Astrocyte (in vitro differentiated cells and primary cell): ENCODE results near the gene SMC3. TPM values are rescaled to one million over a fixed set of nuclear protein-coding genes. Genes with fewer than 3 reads are reported as not detected.
"Not testable (repeated sequence)": the region's sequence is repeated elsewhere in the genome, so short reads cannot be mapped to it uniquely, and the experiment has no call there.

ENCODE experiments used
- DNase-seq: peaks from one replicate; pipeline ENCODE4 v3.0.0-alpha.2; 2010; ENCODE audit warnings: low read depth
- FAIRE-seq: peaks from 2 replicates; lab custom pipeline; 2011; peaks lifted over from hg19 to GRCh38; lab: Jason Lieb, UNC
- H2AFZ ChIP-seq: 2 replicates; pipeline ENCODE4 v1.6.0; 2012; ENCODE audit warnings: low read depth, low read length, inconsistent platforms
- H3K27ac ChIP-seq: 2 replicates; pipeline ENCODE4 v1.5.1; 2011; ENCODE audit warnings: low read depth, low read length, inconsistent platforms
- H3K27me3 ChIP-seq: 2 replicates; pipeline ENCODE4 v1.6.0; 2011; ENCODE audit warnings: low read length, inconsistent platforms; ENCODE audit not compliant: insufficient read depth
- H3K36me3 ChIP-seq: 2 replicates; pipeline ENCODE4 v1.5.1; 2011; ENCODE audit warnings: low read length, inconsistent platforms; ENCODE audit not compliant: insufficient read depth
- H3K4me1 ChIP-seq: 2 replicates; pipeline ENCODE4 v1.5.1; 2011; ENCODE audit warnings: low read length, inconsistent platforms; ENCODE audit not compliant: insufficient read depth
- H3K4me2 ChIP-seq: 2 replicates; pipeline ENCODE4 v1.6.0; 2012; ENCODE audit warnings: low read length, inconsistent platforms
- H3K4me3 ChIP-seq: 2 replicates; pipeline ENCODE4 v1.5.1; 2011; ENCODE audit warnings: low read depth, mild to moderate bottlenecking, low read length, inconsistent platforms; ENCODE audit not compliant: insufficient read depth
- H3K79me2 ChIP-seq: 2 replicates; pipeline ENCODE4 v1.6.0; 2012; ENCODE audit warnings: mild to moderate bottlenecking, low read length, inconsistent platforms; ENCODE audit not compliant: insufficient read depth
- H3K9ac ChIP-seq: 2 replicates; pipeline ENCODE4 v1.6.0; 2012; ENCODE audit warnings: mild to moderate bottlenecking, low read length, inconsistent platforms
- H3K9me3 ChIP-seq: 2 replicates; pipeline ENCODE4 v1.5.1; 2012; ENCODE audit warnings: low read depth, mild to moderate bottlenecking, low read length, inconsistent platforms; ENCODE audit not compliant: insufficient read depth
- H4K20me1 ChIP-seq: 2 replicates; pipeline ENCODE4 v1.6.0; 2012; ENCODE audit warnings: low read length, inconsistent platforms; ENCODE audit not compliant: insufficient read depth
- H3K27ac Mint-ChIP-seq: one replicate; pipeline ENCODE4 v1.8.0; 2021; ENCODE audit warnings: mild to moderate bottlenecking, mixed read lengths; ENCODE audit not compliant: unreplicated experiment
- H3K27me3 Mint-ChIP-seq: one replicate; pipeline ENCODE4 v1.8.0; 2021; ENCODE audit warnings: low read depth, mixed read lengths; ENCODE audit not compliant: unreplicated experiment
- H3K36me3 Mint-ChIP-seq: one replicate; pipeline ENCODE4 v1.8.0; 2021; ENCODE audit warnings: low read depth, mixed read lengths; ENCODE audit not compliant: unreplicated experiment
- H3K4me1 Mint-ChIP-seq: one replicate; pipeline ENCODE4 v1.8.0; 2021; ENCODE audit warnings: low read depth, mixed read lengths; ENCODE audit not compliant: unreplicated experiment
- H3K4me3 Mint-ChIP-seq: one replicate; pipeline ENCODE4 v1.8.0; 2021; ENCODE audit warnings: mild to moderate bottlenecking, moderate library complexity, mixed read lengths; ENCODE audit not compliant: unreplicated experiment
- H3K9me3 Mint-ChIP-seq: one replicate; pipeline ENCODE4 v1.8.0; 2021; ENCODE audit warnings: mild to moderate bottlenecking, mixed read lengths; ENCODE audit not compliant: unreplicated experiment
- EZH2 ChIP-seq: IDR thresholded peaks from 2 replicates; pipeline ENCODE4 v1.6.1; 2012; ENCODE audit warnings: mild to moderate bottlenecking, low read length, inconsistent platforms; ENCODE audit not compliant: insufficient read depth
- total RNA-seq: library from RNA; stranded (reverse); gene quantifications from 2 replicates; pipeline ENCODE4 v1.2.1, GENCODE V29; 2021
- TF ChIP-seq, protein P1 (sequence below): IDR thresholded peaks from 2 replicates; pipeline ENCODE4 v1.5.1; 2011; ENCODE audit warnings: low read depth, mild to moderate bottlenecking, inconsistent platforms, low read length, moderate library complexity; ENCODE audit not compliant: insufficient read depth

SMC3 gene
- total RNA-seq, 1 donor from 2014 or later = 27.2 TPM

DNA sequence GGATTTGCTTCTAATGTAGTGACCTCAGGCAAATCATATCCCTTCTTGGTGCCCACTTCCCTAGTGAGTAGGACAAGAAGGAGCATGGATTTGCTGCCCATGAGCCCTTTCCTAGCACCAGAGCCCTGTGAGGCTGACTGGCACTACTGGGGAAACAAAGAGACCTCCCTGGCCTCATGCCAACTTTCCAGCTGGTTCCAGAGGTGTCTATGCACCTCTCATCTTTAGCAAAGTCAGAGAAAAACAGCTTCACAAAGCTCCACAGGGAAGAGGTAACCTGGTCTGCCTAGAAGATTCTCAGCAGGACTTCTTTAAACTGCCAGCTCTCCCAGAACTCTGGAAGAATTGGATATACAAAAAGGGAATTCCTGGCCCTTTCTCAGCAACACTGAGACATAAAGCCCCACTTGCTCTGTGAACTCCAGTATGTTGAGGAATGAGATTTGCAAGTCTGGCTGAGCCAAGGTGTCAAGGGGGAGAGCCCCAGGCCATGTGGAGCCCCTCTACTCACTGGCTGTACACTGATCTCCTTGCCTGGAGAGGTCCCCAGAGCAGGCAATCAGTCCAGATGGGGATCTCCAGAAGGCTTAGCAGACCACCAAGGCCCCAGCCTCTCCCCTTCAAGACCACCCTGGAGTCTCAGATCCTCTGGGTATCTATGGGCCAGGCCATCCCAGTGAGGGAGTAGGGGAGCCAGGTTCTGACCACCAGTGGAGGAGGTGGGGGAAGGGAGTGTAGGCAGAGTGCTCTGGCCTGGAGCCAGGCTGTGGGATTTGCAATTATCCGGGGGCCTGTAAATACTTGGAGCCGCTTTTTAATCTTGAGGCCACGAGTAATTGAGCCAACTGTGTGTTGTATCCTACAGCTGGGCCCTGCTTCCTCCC lies 52.3 kb downstream of the SMC3 start:
- H3K9ac ChIP-seq = no peak overlapping the region
- FAIRE-seq (no peak), DNase-seq (no peak)
- no peaks in the 10 kb centered on the region for H4K20me1 ChIP-seq
- no peak overlapping the region for H3K4me2 ChIP-seq
- H2AFZ ChIP-seq = no peak overlapping the region
- Mint-ChIP-seq H3K27ac (no peak overlapping the region), H3K9me3 (no peaks in the 10 kb centered on the region), H3K4me3 (no peak overlapping the region), H3K27me3 (peaks cover 29% of the 10 kb centered on the region), H3K4me1 (peaks cover 5% of the 10 kb centered on the region), H3K36me3 (no peaks in the 10 kb centered on the region)
- H3K27ac ChIP-seq = no peak overlapping the region
- H3K9me3 ChIP-seq = no peaks in the 10 kb centered on the region
- no peak overlapping the region for H3K4me3 ChIP-seq
- no peaks in the 10 kb centered on the region for H3K27me3 ChIP-seq
- no peaks in the 10 kb centered on the region for H3K36me3 ChIP-seq
- H3K4me1 ChIP-seq = no peaks in the 10 kb centered on the region
- TF ChIP-seq EZH2 = no peak
- H3K79me2 ChIP-seq = no peaks in the 10 kb centered on the region

DNA sequence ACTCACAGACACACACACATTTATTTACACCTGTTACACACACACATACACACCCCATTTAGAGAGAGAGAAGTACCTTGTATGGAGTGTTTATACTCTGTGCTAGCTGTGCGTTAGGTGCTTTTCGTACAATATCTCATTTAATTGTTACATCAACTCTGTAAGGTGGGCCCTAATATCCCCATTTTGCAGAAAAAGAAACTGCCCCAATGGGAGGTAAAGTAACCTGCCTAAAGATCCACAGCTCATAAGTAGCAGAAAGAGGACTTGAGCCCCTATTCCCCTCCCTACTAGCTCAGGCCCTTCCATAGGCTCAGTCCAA lies 52.9 kb downstream of the SMC3 start:
- no peak overlapping the region for H2AFZ ChIP-seq
- H3K27me3 Mint-ChIP-seq = peaks cover 27% of the 10 kb centered on the region
- no peaks in the 10 kb centered on the region for H3K9me3 Mint-ChIP-seq

DNA sequence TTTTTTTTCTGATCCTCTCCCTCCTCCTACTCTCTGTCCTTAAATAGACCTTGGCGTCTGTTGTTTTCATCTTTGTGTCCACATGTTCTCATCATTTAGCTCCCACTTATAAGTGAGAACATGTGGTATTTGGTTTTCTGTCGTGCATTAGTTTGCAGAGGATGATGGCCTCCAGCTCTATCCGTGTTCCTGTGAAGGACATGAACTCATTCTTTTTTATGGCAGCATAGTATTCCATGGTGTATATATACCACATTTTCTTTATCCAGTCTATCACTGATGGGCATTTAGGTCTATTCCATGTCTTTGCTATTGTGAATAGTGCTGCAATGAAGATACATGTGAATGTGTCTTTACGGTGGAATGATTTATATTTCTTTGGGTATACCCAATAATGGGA lies 55.8 kb downstream of the SMC3 start:
- not testable (repeated sequence) for H3K4me1 ChIP-seq, H3K9ac ChIP-seq, H3K9me3 Mint-ChIP-seq, H3K36me3 Mint-ChIP-seq, H3K27ac ChIP-seq, FAIRE-seq, H3K27me3 ChIP-seq, H3K9me3 ChIP-seq, H3K36me3 ChIP-seq, H3K27ac Mint-ChIP-seq, DNase-seq, H3K4me3 Mint-ChIP-seq, H2AFZ ChIP-seq, H3K79me2 ChIP-seq, H4K20me1 ChIP-seq, H3K4me3 ChIP-seq, H3K4me2 ChIP-seq, H3K4me1 Mint-ChIP-seq
- H3K27me3 Mint-ChIP-seq = peaks cover 23% of the 10 kb centered on the region

More for the DNA sequence above, 52.9 kb downstream of the SMC3 start:
- Mint-ChIP-seq H3K4me1 (peaks cover 2% of the 10 kb centered on the region), H3K27ac (no peak overlapping the region), H3K4me3 (no peak overlapping the region), H3K36me3 (no peaks in the 10 kb centered on the region)
- TF ChIP-seq, protein P1, sequence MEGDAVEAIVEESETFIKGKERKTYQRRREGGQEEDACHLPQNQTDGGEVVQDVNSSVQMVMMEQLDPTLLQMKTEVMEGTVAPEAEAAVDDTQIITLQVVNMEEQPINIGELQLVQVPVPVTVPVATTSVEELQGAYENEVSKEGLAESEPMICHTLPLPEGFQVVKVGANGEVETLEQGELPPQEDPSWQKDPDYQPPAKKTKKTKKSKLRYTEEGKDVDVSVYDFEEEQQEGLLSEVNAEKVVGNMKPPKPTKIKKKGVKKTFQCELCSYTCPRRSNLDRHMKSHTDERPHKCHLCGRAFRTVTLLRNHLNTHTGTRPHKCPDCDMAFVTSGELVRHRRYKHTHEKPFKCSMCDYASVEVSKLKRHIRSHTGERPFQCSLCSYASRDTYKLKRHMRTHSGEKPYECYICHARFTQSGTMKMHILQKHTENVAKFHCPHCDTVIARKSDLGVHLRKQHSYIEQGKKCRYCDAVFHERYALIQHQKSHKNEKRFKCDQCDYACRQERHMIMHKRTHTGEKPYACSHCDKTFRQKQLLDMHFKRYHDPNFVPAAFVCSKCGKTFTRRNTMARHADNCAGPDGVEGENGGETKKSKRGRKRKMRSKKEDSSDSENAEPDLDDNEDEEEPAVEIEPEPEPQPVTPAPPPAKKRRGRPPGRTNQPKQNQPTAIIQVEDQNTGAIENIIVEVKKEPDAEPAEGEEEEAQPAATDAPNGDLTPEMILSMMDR = no peak
- TF ChIP-seq EZH2 = no peak
- Histone ChIP-seq H3K4me3 (no peak overlapping the region), H3K27ac (no peak overlapping the region), H4K20me1 (no peaks in the 10 kb centered on the region), H3K36me3 (no peaks in the 10 kb centered on the region), H3K27me3 (no peaks in the 10 kb centered on the region), H3K9ac (no peak overlapping the region), H3K4me1 (no peaks in the 10 kb centered on the region), H3K79me2 (no peaks in the 10 kb centered on the region), H3K9me3 (no peaks in the 10 kb centered on the region), H3K4me2 (no peak overlapping the region)
- DNase-seq = no peak
- no peak for FAIRE-seq
